Measurements from ENCODE around the gene ATXN7L1.
"Not testable (repeated sequence)": the region's sequence is repeated elsewhere in the genome, so short reads cannot be mapped to it uniquely, and the experiment has no call there.

ATXN7L1 gene

DNA sequence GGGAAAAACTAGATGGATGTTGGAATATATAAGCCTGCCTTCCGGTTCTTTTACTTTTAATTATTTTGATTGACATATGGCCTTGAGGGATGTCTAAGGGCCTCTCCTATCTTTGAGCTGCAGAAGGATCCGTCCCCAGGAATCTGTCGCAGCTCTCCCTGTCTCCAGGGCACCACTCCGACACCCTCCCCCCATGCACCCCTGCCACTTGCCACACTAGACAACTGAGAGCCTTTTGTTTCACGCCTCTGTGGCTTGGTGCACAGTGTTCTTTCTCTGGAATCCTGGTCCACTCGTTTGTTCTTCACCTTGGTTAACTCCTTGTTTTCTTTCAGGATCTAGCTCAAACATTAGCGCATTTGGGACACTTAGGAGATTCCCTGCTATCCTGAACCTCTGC is 171.0 kb downstream of the ATXN7L1 start:
- DNase-seq (no peak), ATAC-seq (no peak)

DNA sequence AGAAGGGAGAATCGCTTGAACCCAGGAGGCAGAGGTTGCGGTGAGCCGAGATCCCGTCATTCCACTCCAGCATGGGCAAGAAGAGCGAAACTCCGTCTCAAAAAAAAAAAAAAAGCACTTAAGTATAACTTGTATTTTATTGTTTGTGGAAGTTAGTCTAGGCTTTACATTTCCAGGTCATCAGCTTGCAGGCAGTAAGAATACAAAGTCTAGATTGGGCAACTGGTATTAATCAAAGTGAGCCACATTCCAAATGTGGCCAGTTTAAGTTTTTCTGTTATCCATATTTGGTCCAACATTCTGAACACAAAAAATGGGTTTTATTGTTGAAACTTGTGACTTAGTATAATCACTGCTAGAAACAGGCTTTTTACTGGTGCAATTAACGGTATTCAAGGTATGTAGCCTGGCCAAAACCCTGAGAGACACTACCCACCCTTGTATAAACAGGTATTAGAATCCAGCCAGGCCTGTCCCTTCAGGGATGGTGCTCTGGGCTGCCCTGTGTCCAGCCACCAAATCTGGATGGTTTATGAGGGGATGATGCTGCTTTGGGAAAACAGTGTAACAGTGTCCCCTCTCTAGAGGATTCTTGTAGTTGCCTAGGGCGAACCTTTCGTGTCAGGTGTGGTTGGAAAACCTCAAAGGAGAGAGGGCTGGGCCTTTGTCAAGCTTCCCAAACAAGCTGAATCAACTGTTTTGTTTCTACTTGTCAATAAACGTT is 173.0 kb downstream of the ATXN7L1 start:
- ATAC-seq (no peak), DNase-seq (no peak)

DNA sequence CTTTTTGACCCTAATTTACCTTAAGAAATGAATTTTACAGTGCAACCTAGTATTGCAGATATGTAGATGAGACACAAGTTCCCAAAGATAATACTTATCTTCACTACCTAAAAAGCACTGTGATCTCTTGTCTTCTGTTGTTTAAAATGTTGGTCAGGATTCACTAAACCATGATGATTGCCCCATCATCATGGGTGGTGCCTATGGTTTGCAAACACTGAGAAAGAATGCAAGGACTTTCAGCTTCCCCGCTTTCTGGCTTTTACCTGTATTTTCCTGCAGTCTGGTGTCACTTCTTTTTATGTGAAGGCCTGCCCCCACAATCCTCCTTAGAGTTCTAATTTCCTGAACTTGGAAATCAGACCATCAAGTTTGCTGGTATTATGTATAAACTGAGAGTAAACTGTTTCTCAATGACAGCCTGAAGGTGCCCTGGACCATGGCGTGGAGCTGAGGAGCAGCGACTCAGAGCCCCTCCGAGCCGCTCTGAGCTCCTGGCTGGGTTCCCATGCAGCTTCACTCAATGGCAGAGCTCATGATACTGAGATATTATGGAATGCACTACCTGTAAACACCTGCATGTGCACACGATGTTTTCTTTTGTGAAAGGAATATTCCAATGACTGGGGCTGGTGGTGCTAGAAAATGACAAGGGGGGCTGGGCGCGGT is 176.7 kb downstream of the ATXN7L1 start:
- ATAC-seq (no peak), DNase-seq (no peak)

DNA sequence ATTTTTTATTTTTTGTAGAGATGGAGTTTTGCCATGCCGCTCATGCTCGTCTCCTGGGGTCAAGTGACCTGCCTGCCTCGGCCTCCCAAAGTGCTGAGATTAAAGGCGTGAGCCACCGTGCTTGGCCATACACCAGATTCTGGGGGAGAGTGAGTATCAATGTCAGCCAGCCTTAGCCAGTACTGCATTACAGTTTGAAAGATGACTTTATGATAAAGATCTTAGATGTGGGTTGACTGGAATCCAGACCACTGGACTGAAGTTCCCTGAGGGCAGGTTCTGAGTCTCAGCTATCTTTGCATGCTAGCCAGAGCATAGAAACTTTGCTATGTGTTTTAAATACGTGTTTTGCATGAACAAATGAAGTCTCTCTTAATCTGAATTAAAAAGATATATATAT is 177.9 kb downstream of the ATXN7L1 start:
- ATAC-seq: no peak
- no peak for DNase-seq

DNA sequence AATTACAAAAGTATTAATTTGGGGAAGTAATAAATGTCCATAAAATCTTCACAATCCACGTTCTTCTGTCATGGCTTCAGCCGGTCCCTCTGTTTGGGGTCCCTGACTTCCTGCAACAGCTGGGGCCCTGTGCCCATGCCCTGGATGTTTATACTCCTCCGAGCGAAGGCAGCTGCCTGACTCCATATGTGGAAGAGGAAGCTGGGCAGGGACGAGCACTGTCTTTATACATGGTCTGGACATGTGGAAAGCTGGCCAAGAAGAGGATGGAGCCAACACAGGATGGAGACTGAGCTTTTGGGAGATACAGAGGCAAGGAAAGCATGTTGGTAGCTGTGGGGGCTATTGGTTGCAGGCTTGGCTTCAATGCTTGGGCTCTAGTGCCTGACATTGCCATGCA is 178.6 kb downstream of the ATXN7L1 start:
- no peak for DNase-seq
- no peak for ATAC-seq

DNA sequence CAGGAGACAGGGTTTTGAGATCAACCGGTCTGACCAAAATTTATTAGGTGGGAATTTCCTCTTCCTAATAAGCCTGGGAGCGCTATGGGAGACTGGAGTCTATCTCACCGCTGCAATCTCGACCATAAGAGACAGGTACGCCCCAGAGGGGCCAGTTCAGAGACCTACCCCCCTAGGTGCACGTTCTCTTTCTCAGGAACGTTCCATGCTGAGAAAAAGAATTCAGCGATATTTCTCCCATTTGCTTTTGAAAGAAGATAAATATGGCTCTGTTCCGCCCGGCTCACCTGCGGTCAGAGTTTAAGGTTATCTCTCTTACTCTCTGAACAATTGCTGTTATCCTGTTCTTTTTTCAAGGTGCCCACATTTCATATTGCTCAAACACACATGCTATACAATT is 179.2 kb downstream of the ATXN7L1 start:
- not testable (repeated sequence) for DNase-seq, ATAC-seq

DNA sequence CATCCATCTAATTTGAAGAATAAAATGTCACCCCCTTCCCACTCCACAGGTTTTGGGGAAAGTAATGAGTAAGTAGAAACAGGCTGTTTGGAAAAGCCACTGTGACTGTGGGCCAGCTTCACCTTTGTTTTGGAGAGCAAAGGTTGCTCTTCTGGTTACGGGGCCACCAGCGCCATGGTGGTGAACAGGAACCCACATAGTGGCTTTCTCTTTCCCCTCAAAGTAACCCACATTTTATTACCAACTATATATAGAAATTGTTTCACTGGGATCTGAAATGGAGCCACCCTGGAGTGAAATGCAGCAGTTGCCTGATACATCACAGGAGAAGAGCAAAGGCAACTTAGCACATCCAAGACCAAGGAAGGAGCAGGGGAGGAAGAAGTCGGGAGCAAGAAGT is 182.8 kb downstream of the ATXN7L1 start:
- DNase-seq (peak; percentile 16), ATAC-seq (no peak)

DNA sequence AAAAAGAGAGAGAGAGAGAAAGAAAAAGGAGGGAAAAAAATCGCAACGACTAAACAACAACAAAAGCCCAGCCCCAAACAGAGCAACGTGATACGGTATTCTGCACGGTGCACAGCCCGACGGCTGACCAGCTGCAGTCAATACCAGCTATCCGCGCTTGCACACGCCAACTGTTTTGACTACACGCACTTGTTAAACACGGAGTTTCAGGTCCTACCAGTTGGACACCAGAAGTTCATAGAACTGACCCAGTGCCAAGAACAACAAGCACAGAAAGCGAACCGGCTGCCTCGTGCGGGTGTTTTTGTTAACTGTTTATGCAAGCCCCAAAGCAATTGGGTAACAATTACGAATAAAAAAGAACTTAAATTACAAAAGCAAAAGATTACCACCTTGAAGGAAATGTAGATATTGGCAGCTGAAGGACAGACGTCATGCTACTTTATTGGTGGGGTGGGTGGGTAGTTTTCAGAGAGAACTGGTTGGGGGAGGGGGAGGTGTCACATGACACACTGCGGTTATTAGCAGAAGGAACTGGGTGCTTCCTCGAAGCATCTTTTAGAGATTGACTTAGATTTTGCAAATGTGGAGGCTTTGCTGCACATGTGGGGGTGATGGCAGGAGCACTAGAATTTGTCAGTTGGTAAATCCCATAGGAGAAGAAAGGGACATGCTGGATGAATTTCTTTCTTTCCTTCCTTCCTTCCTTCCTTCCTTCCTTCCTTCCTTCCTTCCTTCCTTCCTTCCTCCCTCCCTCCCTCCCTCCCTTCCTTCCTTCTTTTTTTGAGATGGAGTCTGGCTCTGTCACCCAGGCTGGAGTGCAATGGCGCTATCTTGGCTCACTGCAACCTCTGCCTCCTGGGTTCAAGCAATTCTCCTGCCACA is 184.5 kb downstream of the ATXN7L1 start:
- ATAC-seq (no peak), DNase-seq (peak; percentile 50)

DNA sequence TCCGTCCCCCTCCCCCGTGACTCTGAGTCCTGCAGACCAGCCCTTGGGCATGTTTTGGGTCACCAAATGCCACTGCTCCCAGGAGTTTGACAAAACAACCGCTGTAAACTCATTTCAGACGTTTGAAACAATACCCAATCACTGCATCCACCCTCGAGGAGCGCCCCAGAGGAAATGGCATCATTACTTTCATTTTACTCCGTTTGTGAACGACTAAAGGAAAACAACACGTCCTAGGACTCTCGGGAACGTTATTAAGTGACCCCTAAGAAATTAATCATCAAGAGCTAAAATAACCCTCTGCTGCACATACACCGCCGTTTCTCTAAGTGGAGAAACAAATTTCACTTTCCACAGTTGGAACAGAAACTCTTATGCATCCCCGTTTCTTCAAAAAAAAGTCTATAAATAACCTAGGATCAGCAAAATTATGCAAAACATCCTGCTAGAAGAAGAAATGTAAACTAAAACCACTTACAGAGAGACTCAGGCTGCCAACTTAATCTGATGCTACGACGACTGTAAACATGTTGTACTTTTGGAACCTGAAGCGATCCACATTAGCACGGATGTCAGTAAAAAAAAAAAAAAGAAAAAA is 185.2 kb downstream of the ATXN7L1 start:
- DNase-seq: peak; percentile 42
- ATAC-seq: peak; percentile 71

DNA sequence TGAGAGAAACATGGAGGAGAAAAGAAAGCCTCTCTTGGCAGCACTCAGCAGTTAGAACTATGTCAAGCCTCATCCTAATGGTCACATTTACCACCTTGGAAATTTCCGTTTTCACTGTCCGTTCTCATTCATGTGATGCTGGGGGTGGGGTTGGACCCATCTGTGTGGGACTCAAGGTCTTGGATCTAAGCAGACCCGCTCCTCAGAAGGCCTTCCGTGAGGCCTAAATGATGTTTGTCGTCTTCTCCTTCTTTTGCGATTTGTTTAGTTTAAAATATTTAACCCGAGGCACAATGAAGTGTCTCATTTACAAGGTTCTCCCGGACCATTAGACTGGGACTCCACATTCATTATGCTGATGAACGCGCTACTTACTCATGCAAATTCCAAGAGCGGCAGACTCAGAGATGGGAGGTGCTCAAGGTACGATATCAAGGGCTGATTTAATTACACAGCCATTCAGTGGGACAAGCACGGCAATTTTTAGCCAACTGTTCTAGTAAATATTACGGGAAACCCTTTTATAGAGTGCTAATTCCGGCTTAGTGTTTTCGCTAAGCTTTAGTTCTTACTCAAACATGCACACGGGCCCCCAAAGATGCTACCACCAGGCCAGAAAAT is 186.0 kb downstream of the ATXN7L1 start:
- no peak for ATAC-seq
- no peak for DNase-seq

DNA sequence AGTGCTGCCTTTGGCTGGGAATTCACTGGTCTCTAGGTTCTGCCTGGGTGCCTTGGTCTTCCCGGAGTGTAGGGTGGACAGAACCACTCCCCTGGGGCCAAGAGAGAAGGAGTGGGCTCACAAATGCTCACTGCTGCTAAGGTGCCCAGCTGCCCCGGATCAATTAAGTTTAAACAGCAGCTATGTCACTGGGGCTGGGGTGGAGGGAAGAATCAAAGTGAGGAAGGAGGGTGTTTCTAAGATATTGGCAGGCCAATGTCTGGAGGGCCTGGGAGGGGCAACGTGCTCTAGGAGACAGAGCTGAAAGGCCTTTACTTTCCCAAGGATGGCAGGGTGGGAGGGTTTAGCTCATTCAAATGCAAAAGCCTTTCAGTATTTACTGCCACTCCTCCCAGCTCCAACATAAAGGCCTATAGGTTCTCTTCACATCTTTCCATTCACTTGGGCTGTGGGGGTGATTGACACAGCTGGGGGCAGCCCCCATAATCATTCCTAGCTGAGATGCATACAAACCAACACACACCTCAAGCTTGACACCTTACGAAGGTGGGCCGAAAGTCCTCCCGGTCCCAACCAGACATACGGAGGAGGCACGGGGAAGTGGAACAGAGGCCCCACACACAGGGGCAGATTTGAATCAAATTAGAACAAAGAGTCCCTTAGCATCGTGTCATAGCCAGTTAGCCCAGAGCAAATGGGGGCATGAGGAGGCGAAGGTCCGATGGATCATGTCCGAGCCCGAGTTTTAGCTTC is 187.2 kb downstream of the ATXN7L1 start:
- ATAC-seq: peak; percentile 22
- DNase-seq: no peak

DNA sequence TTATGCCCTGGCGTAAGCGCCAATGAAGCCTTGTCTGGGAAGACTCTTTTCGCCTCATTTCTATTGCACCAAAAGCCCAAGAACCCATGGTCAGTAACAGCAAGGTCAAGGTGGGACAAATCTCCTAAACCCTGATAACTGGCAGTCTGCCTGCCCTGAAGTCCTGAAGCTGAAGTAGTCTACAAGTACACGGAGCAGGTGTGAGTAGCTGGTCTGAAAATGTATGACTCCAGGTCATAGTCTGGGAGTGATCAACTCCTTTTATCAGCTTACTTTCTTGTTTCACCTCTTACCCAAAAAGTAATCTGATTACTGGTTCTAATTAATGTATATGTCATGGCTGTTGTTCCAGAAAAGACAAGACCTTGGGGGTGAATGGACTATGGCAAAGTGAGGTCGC is 187.8 kb downstream of the ATXN7L1 start:
- no peak for ATAC-seq
- no peak for DNase-seq

DNA sequence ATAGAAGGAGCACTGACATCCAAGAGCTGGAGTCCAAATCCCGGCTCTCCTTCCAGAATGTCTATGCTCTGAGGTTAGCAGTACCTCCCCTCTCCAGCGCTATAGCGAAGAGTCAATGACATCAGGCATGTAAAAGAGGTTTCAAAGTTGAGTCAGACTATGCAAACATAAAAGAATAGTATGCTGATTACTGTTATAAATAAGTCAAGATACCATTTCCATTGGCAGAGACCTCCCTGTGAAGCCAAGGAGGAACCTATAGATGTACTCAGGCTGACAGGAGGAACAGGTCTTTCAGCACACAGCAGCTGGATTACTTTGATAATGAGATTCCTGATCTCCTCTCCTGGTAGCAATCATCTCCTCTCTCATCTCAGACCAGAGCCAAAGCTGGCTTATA is 191.2 kb downstream of the ATXN7L1 start:
- no peak for ATAC-seq
- no peak for DNase-seq

DNA sequence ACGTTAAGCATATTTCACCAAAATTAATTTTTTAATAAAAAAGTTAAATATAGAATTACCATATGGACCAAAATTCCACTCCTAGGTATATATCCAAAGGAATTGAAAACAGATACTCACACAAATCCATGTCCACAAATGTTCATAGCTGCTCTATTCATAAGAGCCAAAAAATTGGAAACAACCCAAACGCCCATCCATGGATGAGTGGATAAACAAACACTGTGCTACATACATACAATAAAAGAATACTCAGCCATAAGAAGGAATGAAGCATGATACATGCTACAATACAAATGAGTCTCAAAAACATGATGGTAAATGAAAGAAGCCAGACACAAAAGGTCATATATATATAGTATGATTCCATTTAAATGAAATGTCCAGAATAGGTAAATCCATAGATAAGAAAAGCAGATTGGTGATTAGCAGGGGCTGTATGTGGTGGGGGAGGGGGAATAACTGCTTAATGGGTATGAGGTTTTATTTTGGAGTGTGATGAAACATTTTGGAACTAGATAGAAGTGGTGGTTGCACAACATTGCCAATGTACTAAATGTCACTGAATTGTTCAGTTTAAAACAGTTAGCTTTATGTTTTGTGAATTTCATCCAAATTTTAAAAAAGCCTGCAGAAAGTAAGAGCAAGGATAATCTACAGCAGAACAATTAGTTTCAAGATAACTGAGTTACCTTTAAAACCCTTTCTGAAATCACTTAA is 193.9 kb downstream of the ATXN7L1 start:
- no peak for DNase-seq

DNA sequence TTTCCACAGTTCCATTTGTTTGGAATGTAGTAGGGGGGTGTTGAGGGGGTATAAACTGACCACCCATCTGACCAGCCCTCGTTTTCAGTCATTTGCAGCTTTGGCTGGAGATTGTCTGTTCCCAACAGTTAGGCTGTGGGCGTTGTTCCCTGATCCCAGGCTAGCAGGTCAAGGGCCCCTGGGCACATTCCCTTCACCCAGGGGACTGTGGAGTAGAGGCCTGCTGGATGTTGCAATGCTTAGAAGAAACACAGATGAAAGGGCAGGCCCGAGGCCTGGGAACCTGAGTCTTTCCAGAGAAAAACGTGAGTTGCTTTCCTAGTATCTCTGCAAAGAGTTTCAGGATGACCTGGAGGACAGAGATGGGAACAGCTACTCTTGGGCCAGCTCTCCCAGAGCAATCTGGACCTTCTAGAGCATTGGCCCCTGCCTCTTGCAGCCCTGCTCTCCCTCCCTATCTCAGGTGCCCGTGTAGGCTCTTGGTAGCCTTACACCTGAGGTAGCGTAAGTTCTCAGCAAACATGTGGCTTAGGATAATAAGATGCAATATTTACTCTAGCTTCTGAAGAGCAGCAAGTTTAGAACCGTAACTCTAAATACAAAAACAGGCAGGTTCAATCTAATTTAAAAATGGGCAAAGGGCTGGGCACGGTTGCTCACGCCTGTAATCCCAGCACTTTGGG is 195.8 kb downstream of the ATXN7L1 start:
- DNase-seq (no peak), ATAC-seq (no peak)

More for the DNA sequence above, 193.9 kb downstream of the ATXN7L1 start:
- ATAC-seq: no peak

DNA sequence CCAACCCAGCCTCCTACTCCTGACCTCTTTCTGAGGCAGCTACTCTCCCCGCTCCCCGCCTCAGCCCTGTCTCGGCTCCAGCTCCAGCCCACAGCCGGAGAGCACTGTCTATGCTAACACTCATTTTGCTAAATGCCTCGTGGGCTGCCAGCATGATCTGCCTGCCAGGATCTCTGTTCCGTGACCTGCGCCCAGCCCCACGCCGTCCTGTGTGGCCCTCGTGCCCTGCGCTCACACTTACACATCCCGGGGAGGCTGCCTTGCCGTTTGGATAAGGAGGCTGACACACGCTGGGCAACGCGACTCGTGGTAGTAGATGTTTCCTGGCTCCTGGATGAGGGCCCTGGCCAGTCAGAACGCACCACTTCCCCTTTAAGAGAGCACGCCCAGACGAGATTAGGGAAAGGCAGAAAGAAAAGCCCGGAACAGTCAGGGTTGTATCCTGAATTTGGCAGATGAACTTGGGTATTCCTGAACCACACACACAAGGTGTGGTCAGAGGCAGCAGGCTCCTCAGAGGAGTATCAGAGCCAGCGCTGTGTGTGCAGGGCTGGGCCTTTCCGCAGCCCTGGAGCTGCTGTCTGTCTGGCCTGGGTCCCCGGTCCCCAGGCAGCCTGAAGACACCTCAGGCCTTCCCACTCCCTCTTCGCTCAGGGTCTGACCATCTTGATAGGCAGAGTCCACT is 197.4 kb downstream of the ATXN7L1 start:
- ATAC-seq (no peak), DNase-seq (peak; percentile 31)

DNA sequence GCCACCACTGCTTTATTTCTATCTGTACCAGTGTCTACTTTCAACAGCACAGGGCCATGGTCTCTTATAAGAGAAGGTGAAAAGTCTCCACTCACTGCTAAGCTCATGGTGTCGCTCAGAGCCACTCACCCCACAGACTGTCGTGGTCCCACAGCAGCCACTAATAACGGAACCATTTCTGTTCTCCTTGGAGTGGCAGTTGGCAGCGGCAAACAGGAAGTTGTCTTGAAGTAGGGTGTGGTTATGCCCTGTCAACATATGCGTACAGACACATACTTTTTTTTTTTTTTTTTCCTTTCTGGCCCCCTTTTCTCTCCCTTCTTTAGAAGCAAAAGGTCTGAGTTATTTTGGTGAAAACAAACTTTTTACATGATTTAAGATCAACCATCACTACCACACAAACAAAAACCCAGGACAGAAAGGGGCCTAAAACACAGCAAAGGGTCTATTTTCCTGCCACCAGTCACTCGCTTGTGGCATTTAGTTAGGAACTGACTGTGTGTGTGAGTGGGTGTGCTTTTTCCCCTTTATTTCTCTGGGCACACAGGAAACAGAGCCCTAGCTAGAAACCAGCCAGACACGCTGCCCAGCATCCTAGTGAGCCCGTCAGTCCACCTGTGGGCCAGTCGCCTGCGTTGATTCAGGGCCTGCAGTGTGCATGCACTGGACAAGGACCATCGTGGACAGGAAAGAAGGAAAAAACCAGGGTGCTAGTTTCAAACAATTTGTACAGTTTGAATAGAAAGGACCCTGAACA is 198.4 kb downstream of the ATXN7L1 start:
- DNase-seq (peak; percentile 54), ATAC-seq (peak; percentile 66)

DNA sequence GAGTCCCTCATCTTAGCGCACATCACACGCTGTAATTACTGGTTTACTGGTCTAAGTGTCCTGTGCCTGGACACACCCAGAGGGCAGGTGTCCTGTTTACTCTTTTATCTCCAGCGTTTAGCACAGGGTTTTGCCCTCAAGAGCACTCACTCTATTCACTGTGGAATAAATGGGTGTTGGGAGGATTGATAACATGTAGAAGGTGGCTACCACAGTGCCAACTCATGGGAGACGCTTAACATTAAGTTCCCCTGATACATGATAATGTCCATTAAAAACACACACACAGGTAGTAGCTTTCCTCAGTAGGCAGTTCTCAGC is 199.0 kb downstream of the ATXN7L1 start:
- no peak for DNase-seq
- no peak for ATAC-seq

DNA sequence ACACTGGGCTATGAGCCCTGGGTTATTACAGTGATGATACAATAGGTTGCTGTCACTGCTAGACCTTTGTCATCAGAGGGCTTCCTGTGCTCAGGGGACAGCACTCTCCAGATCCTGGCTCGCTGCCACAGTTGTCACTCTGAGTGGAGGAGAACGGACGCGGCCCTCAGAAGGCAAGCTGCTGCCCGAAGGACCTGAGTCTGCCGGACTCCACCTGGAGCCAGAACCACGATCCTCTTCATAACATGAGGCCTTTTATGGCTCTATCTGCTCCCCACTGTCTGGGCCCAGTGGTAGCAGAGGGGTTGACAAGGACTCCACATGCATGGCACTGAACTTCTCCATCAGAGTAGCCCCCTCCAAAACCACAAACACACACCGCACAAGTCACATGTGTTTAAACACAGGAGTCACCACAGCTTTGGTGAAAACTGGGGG is 200.4 kb downstream of the ATXN7L1 start:
- ATAC-seq (peak; percentile 74), DNase-seq (peak; percentile 73)
